ENCODE data around the gene SCN2A. TPM values are rescaled to one million over a fixed set of nuclear protein-coding genes. Genes with fewer than 3 reads are reported as not detected.

Gene SCN2A
- total RNA-seq, 1 donor from 2014 or later: 0.35 TPM

- no peak overlapping the region for H3K4me3 ChIP-seq
- ATAC-seq (no peak), DNase-seq (no peak)
- intact Hi-C loops (cut with DNase I): no loop called here
- no peaks in the 10 kb centered on the region for H3K27me3 ChIP-seq (ENCODE audit: low read depth)
- H3K27ac ChIP-seq: no peak overlapping the region
- no peaks in the 10 kb centered on the region for H3K36me3 ChIP-seq
- TF ChIP-seq CTCF (IDR thresholded peaks at IDR 0.05): no peak
- H3K9me3 ChIP-seq: no peaks in the 10 kb centered on the region
- no peaks in the 10 kb centered on the region for H3K4me1 ChIP-seq
Observed at GRCh38 chr2:165238295-165238694, 919 bp upstream of the SCN2A start.

- H3K27me3 ChIP-seq (ENCODE audit: low read depth): no peaks in the 10 kb centered on the region
- no peak overlapping the region for H3K4me3 ChIP-seq
- H3K4me1 ChIP-seq: no peaks in the 10 kb centered on the region
- no peak overlapping the region for H3K27ac ChIP-seq
- DNase-seq (no peak), ATAC-seq (no peak)
- H3K9me3 ChIP-seq: no peaks in the 10 kb centered on the region
- no peaks in the 10 kb centered on the region for H3K36me3 ChIP-seq
- intact Hi-C loops (cut with DNase I): no loop called here
- no peak for TF ChIP-seq CTCF (IDR thresholded peaks at IDR 0.05)
Observed at GRCh38 chr2:165239856-165240515, 772 bp downstream of the SCN2A start.

GRCh38 chr2:165240916-165241315 lies 1.7 kb downstream of the SCN2A start:
- ATAC-seq (no peak), DNase-seq (no peak)
- Histone ChIP-seq H3K27ac (no peak overlapping the region), H3K9me3 (no peaks in the 10 kb centered on the region), H3K4me3 (no peak overlapping the region), H3K4me1 (no peaks in the 10 kb centered on the region), H3K27me3 (ENCODE audit: low read depth) (no peaks in the 10 kb centered on the region), H3K36me3 (no peaks in the 10 kb centered on the region)
- intact Hi-C loops (cut with DNase I): no loop called here
- no peak for TF ChIP-seq CTCF (IDR thresholded peaks at IDR 0.05)

- no peaks in the 10 kb centered on the region for H3K36me3 ChIP-seq
- TF ChIP-seq CTCF (IDR thresholded peaks at IDR 0.05): no peak
- ATAC-seq (no peak), DNase-seq (no peak)
- H3K27me3 ChIP-seq (ENCODE audit: low read depth): no peaks in the 10 kb centered on the region
- H3K27ac ChIP-seq: no peak overlapping the region
- H3K9me3 ChIP-seq: no peaks in the 10 kb centered on the region
- H3K4me3 ChIP-seq: no peak overlapping the region
- intact Hi-C loops (cut with DNase I): no loop called here
- no peaks in the 10 kb centered on the region for H3K4me1 ChIP-seq
Observed at GRCh38 chr2:165245081-165245793, 6.0 kb downstream of the SCN2A start.

- no peaks in the 10 kb centered on the region for H3K9me3 ChIP-seq
- no peaks in the 10 kb centered on the region for H3K27me3 ChIP-seq (ENCODE audit: low read depth)
- H3K4me3 ChIP-seq: no peak overlapping the region
- intact Hi-C loops (cut with DNase I): no loop called here
- ATAC-seq (no peak), DNase-seq (no peak)
- no peak overlapping the region for H3K27ac ChIP-seq
- H3K36me3 ChIP-seq: no peaks in the 10 kb centered on the region
- H3K4me1 ChIP-seq: no peaks in the 10 kb centered on the region
- TF ChIP-seq CTCF (IDR thresholded peaks at IDR 0.05): no peak
Observed at GRCh38 chr2:165248238-165248637, 9.0 kb downstream of the SCN2A start.
